ENCODE results near the gene DRD4.

The DRD4 gene

GRCh38 chr11:636511-637332, at the start of gene DRD4:
Gene DRD4 (plus strand): TSS chr11:637269. CDS start chr11:637305, 36 bp downstream.
- no peak for DNase-seq

DNA sequence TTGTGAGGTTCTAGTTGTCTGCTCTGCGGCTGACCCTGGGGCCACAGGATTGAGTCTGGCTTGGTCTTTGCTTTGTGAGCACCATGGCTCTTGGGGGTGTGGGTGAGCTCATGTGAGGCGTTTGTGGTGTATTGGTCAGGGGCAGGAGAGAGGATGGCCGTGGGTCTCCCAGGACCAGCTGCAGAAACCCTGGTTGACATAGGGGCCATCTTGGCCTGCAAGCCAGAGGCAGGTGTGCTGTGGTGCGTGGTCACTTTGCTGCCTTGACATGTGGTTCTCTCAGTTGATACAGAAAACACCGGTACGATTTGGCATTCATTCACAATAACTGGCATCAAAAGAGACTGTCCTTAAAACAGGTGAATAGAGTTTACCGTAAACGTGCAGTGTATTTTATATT, 49.5 kb upstream of the DRD4 start:
- no peak for DNase-seq

- peak; percentile 23 to 52 (median 42) for DNase-seq
Observed at GRCh38 chr11:587978-588380, 49.1 kb upstream of the DRD4 start.

DNA sequence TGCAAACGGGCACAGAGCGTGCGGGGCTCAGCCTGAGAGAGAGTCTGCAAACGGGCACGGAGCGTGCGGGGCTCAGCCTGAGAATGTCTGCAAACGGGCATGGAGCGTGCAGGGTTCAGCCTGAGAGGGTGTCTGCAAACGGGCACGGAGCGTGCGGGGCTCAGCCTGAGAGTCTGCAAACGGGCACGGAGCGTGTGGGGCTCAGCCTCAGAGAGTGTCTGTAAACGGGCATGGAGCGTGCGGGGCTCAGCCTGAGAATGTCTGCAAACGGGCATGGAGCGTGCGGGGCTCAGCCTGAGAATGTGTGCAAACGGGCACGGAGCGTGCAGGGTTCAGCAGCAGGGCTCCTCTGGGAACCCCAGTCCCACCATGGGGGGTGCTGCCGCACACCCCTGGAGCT, 47.3 kb upstream of the DRD4 start:
- DNase-seq: no peak

GRCh38 chr11:590997-591396, 46.1 kb upstream of the DRD4 start:
- DNase-seq: no peak

DNA sequence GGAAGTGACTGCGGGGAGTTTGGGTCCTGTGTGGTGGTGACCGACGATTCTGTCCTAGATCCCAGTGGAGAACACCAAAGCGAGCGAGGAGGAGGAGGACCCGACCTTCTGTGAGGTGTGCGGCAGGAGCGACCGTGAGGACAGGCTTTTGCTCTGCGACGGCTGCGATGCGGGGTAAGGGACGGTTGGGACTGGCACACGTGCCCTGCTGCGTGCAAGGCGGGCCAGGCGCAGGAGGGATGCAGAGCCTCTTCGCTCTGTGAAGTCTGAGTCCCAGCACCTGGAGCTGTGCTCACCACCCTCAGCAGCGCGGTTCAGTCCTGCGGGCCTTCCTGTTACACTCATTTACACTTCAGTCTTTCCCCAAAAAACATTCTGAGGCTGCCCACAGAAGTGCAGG, 44.6 kb upstream of the DRD4 start:
- DNase-seq: no peak

- DNase-seq: no peak
Observed at GRCh38 chr11:592918-593317, 44.2 kb upstream of the DRD4 start.

DNA sequence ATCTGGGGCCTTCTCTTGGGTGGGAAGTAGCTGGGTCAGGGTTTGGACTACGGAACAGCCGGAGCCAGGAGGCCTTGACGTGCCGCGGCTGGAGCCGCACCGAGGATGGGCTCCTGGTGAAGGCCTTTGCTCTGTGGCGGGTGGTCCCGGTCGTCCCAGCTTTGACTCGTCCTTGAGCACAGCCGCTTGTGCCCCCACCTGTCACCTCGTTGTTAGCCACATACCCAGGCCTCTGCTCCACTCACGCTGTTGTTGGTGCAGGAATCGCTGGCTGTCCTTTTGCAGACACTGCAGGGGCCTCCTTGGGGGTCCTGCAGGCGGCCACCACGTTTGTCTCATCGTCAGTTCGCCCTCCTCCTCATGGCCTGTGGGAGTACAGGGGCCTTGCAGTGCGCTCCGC, 43.7 kb upstream of the DRD4 start:
- DNase-seq: no peak

DNA sequence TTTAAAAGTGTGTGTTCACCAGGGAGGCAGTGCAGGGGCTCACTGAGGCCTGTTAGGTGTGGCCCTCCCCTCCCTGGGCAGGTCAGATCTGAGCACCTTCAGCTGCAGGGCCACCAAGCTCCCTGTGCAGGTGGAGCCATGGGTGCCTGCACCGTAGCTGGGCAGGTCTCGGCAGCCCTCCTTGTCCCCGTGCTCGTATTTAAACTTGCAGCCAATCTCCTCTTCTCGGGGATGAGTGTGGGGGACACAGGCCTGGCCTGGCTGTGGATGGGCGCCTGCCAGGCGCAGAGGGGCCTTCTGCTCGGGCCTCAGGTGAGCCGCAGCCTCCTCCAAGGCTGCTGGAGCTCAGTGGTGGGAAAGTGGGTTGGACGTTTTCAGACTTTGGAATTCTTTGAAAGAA, 41.7 kb upstream of the DRD4 start:
- DNase-seq: no peak

DNA sequence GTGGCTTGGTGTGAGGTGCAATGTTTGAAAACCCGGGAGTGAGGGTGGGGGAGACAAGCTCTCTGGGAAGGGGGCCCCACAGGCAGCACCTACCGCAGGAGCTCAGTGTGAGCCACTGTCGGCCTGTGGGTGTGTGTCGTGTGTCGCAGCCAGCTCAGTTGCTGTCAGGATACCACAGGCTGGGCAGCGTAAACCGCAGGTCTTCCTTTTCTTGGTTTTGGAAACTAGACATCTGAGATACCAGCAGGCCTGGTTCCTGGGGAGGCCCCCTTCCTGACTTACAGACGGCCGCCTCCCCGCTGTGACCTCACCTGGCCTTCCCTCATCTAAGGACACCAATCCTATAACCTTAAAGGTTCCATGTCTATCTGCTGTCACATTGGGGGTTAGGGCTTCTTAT, 40.7 kb upstream of the DRD4 start:
- no peak for DNase-seq

DNA sequence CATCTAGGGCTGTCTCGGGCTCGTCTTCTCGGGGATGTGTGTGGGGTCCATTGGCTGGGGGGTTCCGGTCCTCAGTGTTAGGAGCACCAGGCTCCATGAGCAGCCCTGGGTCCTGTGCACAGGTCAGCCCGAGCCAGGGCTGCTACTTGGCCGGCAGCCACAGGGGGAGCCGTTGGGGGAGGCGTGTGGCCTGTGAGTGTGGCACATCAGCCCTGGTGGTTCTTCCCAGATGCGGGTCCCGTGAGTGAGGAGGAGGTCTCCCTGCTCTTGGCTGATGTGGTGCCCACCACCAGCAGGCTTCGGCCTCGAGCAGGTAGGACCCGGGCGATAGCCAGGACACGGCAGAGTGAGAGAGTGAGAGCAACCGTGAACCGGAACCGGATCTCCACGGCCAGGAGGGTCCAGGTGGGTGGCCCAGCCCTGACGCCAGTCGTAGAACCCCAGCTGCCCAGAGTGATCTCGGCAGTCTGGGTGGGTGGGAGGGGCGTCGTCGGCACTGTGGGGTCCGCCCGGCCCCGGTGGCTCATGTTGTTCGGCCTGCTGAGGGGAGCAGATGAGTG, 39.8 kb upstream of the DRD4 start:
- no peak for DNase-seq

DNA sequence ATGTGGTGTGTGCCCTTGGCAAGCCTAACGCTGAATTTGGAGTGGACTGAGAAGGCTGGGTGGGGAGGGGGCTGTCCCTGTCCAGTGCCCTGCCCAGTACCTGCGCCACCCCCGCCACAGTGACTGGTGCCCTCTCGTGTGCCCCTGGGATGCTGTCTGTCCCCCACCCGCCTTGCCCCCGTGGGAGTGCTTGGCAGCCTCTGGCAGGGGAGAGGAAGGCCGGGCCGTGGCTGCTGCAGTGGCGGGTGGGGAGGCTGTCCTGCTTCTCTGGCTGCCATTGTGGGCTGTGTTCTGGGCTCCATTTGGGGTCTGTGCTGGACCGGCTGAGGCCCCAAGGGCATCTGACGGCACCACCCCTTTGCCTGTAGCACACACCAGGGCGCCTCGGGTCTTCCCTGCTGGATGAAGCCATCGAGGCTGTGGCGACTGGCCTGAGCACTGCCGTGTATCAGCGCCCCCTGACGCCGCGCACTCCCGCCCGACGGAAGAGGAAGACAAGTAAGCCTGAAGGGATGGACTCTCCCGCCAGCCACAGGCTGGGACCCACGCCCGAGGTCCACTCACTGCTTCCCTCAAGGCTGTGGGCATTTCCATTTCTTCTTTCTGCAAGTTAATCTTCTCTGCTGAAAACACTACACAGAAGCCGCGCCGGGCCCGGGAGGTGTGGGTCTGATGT, 38.9 kb upstream of the DRD4 start:
- no peak for DNase-seq

DNA sequence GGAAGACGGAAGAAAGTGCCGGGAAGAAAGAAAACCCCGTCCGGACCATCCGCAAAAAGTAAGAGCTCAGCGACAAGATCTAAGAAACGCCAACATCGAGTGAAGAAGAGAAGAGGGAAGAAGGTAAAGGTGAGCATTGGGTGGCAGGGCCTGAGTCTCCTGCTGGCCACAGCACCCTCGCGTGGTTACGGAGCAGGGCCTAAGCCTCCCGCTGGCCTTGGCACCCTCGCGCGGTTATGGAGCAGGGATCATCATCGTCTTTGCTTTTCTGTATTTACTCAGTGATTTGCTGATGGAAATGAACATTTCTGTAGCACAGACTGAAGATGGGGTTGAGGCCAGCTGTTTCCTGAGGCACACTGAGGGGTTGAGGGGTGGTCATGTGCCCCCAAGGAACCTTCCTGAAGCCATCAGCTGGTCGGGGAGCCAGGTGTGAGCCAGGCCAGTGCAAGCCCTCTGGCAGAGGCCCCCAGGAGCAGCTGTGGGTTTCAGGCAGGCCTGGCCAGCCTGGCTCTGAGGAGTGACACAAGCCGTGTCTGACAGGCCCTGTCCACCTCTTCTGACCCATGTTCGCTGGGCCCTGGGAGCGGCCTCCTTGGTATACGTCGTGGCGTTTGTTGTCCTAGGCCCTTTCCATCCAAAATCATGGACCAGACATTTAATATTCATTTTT, 35.4 kb upstream of the DRD4 start:
- no peak for DNase-seq

DNA sequence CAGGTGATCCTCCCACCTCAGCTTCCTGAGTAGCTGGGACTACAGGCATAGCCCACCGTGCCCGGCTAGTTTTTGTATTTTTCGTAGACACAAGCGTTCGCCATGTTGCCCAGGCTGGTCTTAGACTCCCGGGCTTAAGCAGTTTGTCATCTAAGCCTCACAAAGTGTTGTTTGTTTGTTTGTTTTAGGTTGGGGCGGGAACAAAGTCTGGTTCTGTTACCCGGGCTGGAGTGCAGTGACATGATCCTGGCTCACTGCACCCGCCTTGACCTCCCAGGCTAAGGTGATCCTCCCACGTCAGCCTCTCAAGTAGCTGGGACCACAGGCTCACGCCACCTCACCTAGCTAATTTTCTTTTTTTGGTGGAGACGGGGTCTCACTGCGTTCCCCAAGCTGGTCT, 33.9 kb upstream of the DRD4 start:
- DNase-seq: no peak

- DNase-seq: no peak
Observed at GRCh38 chr11:605286-606129, 31.6 kb upstream of the DRD4 start.

DNA sequence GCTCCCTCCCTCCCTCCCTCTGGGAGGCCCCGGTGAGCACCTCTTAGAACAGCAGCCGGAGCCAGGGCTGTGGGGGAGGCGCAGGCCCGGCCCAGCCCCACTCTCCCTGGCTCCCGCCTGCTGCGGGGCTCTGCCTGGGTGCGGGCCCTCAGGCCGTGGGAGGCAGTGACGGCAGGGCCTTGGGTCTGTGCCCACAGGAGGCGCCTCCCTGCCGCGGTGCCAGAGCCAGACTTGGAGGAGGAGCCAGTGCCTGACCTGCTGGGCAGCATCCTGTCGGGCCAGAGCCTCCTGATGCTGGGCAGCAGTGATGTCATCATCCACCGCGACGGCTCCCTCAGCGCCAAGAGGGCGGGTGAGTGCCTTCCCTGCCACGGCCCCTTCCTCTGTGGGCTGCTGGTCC, 30.8 kb upstream of the DRD4 start:
- no peak for DNase-seq

DNA sequence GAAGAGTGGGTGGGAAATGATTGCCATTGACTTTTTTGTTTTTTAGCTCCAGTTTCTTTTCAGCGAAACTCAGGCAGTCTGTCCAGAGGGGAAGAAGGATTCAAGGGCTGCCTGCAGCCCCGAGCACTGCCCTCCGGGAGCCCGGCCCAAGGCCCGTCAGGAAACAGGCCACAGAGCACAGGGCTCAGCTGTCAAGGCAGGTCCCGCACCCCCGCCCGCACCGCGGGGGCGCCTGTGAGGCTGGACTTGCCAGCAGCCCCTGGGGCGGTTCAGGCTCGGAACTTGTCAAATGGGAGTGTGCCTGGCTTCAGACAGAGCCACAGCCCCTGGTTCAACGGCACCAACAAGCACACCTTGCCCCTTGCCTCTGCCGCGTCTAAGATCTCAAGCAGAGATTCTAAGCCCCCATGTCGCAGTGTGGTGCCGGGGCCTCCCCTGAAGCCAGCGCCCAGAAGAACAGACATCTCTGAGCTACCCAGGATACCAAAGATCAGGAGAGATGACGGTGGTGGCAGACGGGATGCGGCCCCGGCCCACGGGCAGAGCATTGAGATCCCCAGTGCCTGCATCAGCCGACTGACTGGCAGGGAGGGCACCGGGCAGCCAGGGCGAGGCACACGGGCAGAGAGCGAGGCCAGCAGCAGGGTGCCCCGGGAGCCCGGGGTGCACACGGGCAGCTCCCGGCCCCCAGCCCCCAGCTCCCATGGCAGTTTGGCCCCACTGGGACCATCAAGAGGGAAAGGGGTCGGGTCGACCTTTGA, 29.9 kb upstream of the DRD4 start:
- no peak for DNase-seq

GRCh38 chr11:607971-608659, 29.0 kb upstream of the DRD4 start:
- DNase-seq: no peak

DNA sequence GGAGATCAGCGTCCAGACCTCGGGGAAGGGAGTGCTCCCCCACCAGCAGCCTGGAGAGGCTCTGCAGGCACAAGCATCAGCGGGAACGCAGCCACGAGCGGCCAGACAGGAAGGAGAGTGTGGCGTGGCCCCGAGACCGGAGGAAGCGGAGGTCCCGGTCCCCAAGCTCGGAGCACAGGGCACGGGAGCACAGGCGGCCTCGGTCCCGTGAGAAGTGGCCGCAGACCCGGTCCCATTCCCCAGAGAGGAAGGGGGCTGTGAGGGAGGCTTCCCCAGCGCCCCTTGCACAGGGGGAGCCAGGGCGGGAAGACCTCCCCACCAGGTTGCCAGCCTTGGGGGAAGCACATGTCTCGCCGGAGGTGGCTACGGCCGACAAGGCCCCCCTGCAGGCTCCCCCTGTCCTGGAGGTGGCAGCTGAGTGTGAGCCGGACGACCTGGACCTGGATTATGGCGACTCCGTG, 28.2 kb upstream of the DRD4 start:
- DNase-seq: no peak

GRCh38 chr11:609341-609811, 27.7 kb upstream of the DRD4 start:
- no peak for DNase-seq
